SIG-M5 (cell line): Measurements from ENCODE around the gene CD36.

ENCODE experiments used
- DNase-seq: peaks from one replicate; lab custom pipeline; 2025; lab: John Stamatoyannopoulos, UW

Gene CD36

GRCh38 chr7:80705130-80705781 is 66.8 kb downstream of the CD36 start:
- DNase-seq, result no peak

DNA sequence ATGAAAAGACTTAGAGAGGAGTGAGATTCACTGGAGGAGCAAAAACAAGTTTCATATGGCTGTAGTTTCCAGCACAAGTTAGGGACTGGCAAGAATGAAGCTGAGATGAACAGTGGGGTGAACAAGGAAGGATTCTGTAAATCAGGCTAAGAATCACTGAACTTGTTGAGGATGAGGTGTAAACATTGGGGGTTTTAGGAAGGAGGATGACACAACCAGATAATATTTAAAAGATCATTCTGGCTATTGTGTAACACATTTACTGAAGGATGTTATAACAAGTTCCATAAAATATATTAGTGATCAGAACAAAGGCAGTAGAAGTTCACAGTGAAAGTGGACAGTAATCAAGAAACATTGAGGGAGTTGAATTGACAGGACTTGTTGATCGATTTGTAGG is 68.9 kb downstream of the CD36 start:
- no peak for DNase-seq

GRCh38 chr7:80708123-80708522 is 69.7 kb downstream of the CD36 start:
- DNase-seq, result peak; percentile 86

DNA sequence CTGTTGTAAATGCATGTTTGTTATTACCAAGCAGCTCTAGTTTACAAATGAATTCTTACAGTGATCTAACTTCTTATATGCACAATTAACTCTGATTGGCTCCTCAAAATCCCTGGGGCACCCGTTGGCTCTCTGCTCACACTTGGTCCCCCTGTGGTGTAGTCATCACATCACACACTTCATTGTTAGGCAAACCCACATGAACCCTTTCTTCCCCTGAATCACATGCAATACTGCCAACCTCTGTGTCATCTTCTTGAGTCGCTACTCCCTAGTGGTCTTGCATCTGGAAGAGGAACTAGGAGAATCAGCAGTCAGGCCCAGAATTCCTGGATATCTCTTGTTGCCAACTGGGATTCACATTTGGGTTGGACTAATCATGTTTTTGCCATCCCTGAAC is 73.1 kb downstream of the CD36 start:
- DNase-seq, result no peak

DNA sequence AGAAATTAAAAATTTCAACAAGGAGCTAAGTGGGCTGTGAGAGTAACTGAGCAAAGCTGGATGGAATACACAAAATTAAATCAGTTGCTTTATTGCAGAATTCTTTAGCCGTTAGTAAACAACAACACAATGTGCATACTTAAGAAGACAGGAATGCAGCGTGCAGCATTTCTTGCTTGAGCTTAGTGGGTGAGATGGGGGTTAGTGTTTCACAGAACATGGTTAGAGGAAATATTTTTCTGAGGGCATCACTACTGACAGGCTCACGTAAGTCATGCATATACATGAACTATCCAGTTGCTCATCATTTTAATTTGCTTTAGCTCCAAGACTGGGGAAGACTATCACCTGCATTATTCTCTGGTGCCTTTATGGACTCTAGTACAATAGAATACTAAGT is 80.8 kb downstream of the CD36 start:
- no peak for DNase-seq

DNA sequence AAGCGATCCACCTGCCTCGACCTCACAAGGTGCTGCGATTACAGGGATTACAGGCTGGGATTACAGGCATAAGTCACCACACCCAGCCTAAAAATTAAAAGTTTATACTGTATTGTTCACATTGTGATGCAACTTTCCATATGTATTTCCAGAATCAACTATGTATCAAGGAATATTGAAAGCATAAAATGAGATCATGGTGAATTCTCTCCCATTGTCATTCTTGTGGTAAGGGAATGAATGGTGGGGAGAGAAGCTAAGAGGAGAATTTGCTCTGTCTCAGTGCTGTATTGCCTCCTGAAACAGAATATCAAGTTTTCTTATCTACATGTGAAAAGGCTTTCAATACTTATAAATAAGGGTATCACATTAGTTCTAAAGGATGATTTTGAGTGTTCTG is 81.7 kb downstream of the CD36 start:
- DNase-seq, result no peak

- DNase-seq, result peak; percentile 61
Measured at GRCh38 chr7:80721883-80722615, 83.6 kb downstream of the CD36 start.

- DNase-seq, result no peak
Measured at GRCh38 chr7:80722616-80723195, 84.3 kb downstream of the CD36 start.

GRCh38 chr7:80724249-80724871 is 85.9 kb downstream of the CD36 start:
- DNase-seq, result no peak

DNA sequence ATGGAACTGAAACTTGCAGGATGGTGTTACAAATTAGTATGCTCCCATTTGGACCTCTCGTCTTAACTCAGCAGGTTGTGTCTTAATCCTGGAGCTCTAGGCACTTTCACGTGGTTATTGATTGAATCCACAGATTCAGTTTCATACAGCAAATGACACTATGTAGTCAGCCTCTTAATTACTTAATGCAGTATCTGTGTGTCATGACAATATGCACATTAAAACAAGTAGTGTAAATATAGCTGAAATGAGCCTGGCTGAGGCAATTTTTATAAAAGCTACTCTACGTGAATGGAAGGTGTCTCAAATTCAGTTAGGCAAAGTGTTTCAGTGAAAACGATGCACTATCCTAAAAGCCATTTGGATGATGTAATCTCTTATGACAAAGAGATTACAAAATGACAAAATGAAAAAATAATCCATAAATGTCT is 86.8 kb downstream of the CD36 start:
- no peak for DNase-seq
